Endothelial cell of umbilical vein (primary cell): ENCODE measurements around the gene WDR48.

Experiments used
- MAX ChIP-seq: IDR thresholded peaks from 2 replicates; pipeline ENCODE4 v1.6.1; 2011; ENCODE audit not compliant: insufficient read depth, insufficient read length
- POLR2A ChIP-seq: IDR thresholded peaks from 2 replicates; pipeline ENCODE4 v1.6.1; 2012; ENCODE audit warnings: low read depth, mild to moderate bottlenecking, control low read depth, low read length
- POLR2AphosphoS5 ChIP-seq: IDR thresholded peaks from 2 replicates; pipeline ENCODE4 v1.6.1; 2012; ENCODE audit warnings: low read depth, mild to moderate bottlenecking, control low read depth, low read length, moderate library complexity; ENCODE audit not compliant: insufficient read depth

DNA sequence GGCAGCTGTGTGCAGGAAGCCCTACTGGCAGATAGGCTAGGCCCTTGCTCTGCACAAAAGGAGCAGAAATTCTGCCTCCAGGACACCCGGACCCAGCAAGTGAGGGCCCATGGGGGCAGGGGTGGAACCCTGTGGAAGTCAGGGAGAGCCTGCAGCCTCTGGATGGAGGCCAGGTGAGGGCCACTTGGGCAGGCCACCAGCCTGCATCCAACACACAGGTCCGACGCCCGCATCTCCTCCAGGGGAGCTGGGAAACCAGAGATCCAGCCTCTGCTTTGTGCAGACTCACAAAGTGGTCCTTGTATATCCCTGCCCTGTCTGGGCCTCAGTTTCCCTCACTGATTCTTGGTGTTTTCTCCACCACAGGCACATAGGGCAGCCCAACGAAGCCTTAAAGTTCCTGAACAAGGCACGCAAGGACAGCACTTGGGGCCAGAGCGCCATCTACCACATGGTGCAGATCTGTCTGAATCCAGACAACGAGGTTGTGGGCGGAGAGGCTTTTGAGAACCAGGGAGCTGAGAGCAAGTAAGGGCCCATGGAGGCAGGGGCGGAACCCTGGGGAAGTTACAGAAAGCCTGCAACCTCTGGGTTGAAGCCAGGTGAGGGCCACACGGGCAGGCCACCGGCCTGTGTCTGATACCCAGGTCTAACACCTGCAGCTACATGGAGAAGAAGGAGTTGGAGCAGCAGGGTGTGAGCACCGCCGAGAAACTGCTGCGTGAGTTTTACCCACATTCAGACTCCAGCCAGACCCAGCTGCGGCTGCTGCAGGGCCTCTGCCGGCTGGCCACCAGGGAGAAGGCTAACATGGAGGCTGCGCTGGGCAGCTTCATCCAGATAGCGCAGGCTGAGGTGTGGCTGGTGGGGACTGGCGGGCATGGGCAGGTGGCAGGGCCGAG is 85.0 kb downstream of the WDR48 start:
- TF ChIP-seq POLR2A (no peak), POLR2AphosphoS5 (no peak), MAX (no peak)
